CD4-positive, alpha-beta T cell (primary cell): ENCODE data around the gene RAP1A. TPM values are rescaled to one million over a fixed set of nuclear protein-coding genes. Genes with fewer than 3 reads are reported as not detected.

Experiments used
- ATAC-seq: fragments of 200-7000 bp; cut with Tn5 transposase; one replicate; pipeline ENCODE4 v1.10.0; 2022; ENCODE audit warnings: mild to moderate bottlenecking; ENCODE audit not compliant: poor library complexity
- CTCF ChIA-PET: fragments of 350-600 bp; sonication (Branson Sonifier 250); formaldehyde crosslinking; loops from one replicate; lab custom pipeline; 2021; ENCODE audit warnings: antibody characterized with exemption, inconsistent platforms; lab: Charles Lee
- POLR2A ChIA-PET: fragments of 350-600 bp; sonication (Branson Sonifier 250); formaldehyde crosslinking; loops from one replicate; lab custom pipeline; 2021; ENCODE audit warnings: antibody characterized with exemption, inconsistent platforms; lab: Charles Lee
- DNase-seq, 14 experiments: peaks; one replicate each; pipeline ENCODE4 v3.0.0-alpha.2; 2013 to 2020; ENCODE audit warnings: mixed read lengths in 2 of 14
- H3K27ac ChIP-seq, 2 donors: one replicate each; pipeline versions ENCODE4 v1.5.1 to v1.7.0; 2013; ENCODE audit warnings: low read length in 2 of 2, low read depth in 1 of 2, mild to moderate bottlenecking in 1 of 2
- H3K27me3 ChIP-seq, 2 experiments: 1 replicate in 1 of 2; 2 replicates in 1 of 2; pipeline versions ENCODE4 v1.6.1 to v1.7.0; 2013; ENCODE audit warnings: low read length in 2 of 2, control low read depth in 1 of 2, mild to moderate bottlenecking in 1 of 2, moderate library complexity in 1 of 2; ENCODE audit not compliant: insufficient read depth in 2 of 2, control insufficient read depth in 1 of 2
- H3K36me3 ChIP-seq: one replicate; pipeline ENCODE4 v1.6.1; 2013; ENCODE audit warnings: low read length, control low read depth; ENCODE audit not compliant: insufficient read depth
- H3K4me1 ChIP-seq: one replicate; pipeline ENCODE4 v1.6.1; 2013; ENCODE audit warnings: low read length, control low read depth; ENCODE audit not compliant: insufficient read depth
- H3K4me3 ChIP-seq: one replicate; pipeline ENCODE4 v1.5.1; 2013; ENCODE audit warnings: mild to moderate bottlenecking, low read length, moderate library complexity
- H3K9me3 ChIP-seq, 2 experiments: 1 replicate in 1 of 2; 2 replicates in 1 of 2; pipeline versions ENCODE4 v1.6.1 to v1.7.0; 2013; ENCODE audit warnings: low read length in 2 of 2, mild to moderate bottlenecking in 2 of 2, control low read depth in 1 of 2, moderate library complexity in 1 of 2; ENCODE audit not compliant: control insufficient read depth in 1 of 2, insufficient read depth in 1 of 2
- H3K27ac Mint-ChIP-seq: one replicate; pipeline ENCODE4 v1.8.0; 2020; ENCODE audit warnings: mixed read lengths
- H3K27me3 Mint-ChIP-seq: one replicate; pipeline ENCODE4 v1.8.0; 2021; ENCODE audit warnings: mixed read lengths
- H3K36me3 Mint-ChIP-seq: one replicate; pipeline ENCODE4 v1.8.0; 2021; ENCODE audit warnings: low read depth, mixed read lengths
- H3K4me1 Mint-ChIP-seq: one replicate; pipeline ENCODE4 v1.8.0; 2021; ENCODE audit warnings: low read depth, mixed read lengths
- H3K4me3 Mint-ChIP-seq: one replicate; pipeline ENCODE4 v1.8.0; 2020; ENCODE audit warnings: mild to moderate bottlenecking, mixed read lengths
- H3K9me3 Mint-ChIP-seq: one replicate; pipeline ENCODE4 v1.8.0; 2020; ENCODE audit warnings: mixed read lengths
- intact Hi-C, 2 experiments: fragments of 100-400 bp; cut with DNase I in 1 of 2; cut with micrococcal nuclease in 1 of 2; formaldehyde crosslinking; loops; one replicate each; pipeline versions ENCODE4 v1.15.1 to v1.9.0; 2023 to 2025; cut with DNase I, micrococcal nuclease
- total RNA-seq, 174 experiments: library from RNA in 2 of 174; stranded (reverse) in 2 of 174; gene quantifications; one replicate each; pipeline ENCODE4 v1.2.3 and lab custom pipeline; 2021 to 2026
- TF ChIP-seq, protein P1 (sequence below): fragments of 200-600 bp; IDR thresholded peaks from one replicate; pipeline ENCODE4 v1.8.0; 2022; ENCODE audit warnings: antibody characterized with exemption, mild to moderate bottlenecking

Gene RAP1A
- total RNA-seq, 2 experiments from 2014 or later = 63.8 to 67.1 TPM

DNA sequence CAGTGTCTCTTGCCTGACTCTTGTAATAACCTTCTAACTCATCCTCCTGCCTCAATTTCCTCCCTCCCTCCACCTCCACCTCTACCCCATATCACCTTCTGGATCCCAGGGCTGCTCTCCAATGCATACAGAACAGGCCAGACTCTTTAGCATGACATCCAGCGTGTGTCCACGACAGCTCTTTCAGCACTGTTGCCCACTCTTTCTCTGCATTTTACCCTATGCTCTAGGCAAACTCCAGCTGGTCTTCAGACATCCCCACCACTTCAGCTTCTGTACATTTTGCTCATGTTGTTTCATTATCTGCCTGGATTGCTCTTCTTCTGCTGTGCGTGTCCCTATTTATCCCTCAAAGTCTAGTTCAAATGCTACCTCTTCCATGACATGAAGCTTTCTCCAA lies 114.8 kb downstream of the RAP1A start:
- ATAC-seq (no peak), DNase-seq (no peak)
- Mint-ChIP-seq H3K4me1 (peaks cover 15% of the 10 kb centered on the region), H3K36me3 (no peaks in the 10 kb centered on the region), H3K4me3 (no peak overlapping the region), H3K27ac (no peak overlapping the region), H3K27me3 (peaks cover 5% of the 10 kb centered on the region), H3K9me3 (no peaks in the 10 kb centered on the region)
- CTCF ChIA-PET = no interaction called here
- POLR2A ChIA-PET = no interaction called here
- Histone ChIP-seq H3K27me3 (peaks cover 19 to 20% of the 10 kb centered on the region in 2 experiments), H3K9me3 (no peaks in the 10 kb centered on the region), H3K36me3 (no peaks in the 10 kb centered on the region), H3K4me3 (no peak overlapping the region), H3K27ac (no peak overlapping the region), H3K4me1 (peaks cover 24% of the 10 kb centered on the region)
- TF ChIP-seq, protein P1, sequence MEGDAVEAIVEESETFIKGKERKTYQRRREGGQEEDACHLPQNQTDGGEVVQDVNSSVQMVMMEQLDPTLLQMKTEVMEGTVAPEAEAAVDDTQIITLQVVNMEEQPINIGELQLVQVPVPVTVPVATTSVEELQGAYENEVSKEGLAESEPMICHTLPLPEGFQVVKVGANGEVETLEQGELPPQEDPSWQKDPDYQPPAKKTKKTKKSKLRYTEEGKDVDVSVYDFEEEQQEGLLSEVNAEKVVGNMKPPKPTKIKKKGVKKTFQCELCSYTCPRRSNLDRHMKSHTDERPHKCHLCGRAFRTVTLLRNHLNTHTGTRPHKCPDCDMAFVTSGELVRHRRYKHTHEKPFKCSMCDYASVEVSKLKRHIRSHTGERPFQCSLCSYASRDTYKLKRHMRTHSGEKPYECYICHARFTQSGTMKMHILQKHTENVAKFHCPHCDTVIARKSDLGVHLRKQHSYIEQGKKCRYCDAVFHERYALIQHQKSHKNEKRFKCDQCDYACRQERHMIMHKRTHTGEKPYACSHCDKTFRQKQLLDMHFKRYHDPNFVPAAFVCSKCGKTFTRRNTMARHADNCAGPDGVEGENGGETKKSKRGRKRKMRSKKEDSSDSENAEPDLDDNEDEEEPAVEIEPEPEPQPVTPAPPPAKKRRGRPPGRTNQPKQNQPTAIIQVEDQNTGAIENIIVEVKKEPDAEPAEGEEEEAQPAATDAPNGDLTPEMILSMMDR = no peak
- intact Hi-C loops = no loop called here

DNA sequence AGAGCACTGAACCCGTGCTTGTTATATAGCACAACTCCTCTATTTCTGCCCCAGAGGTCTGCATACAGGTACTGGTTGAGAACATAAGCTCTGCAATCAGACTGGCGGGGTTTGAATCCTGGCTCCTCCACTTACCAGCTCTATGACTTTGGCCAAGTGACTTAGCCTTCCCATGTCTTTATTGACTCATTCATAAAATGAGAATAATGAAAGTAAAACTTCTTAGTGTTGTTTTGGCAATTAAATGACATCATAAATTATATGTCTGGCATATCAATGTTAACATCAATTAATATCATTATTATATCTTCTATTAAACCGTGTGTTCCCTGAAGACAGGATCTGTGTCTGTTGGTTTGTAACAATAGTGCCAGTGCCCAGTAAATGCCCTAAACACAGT lies 115.3 kb downstream of the RAP1A start:
- TF ChIP-seq, protein P1 = no peak
- Mint-ChIP-seq H3K4me1 (peaks cover 18% of the 10 kb centered on the region), H3K27ac (no peak overlapping the region), H3K4me3 (no peak overlapping the region), H3K9me3 (no peaks in the 10 kb centered on the region), H3K36me3 (no peaks in the 10 kb centered on the region), H3K27me3 (peaks cover 8% of the 10 kb centered on the region)
- intact Hi-C loops = no loop called here
- Histone ChIP-seq H3K4me3 (no peak overlapping the region), H3K36me3 (no peaks in the 10 kb centered on the region), H3K27me3 (peaks cover 23 to 24% of the 10 kb centered on the region in 2 experiments), H3K4me1 (peaks cover 28% of the 10 kb centered on the region), H3K27ac (no peak overlapping the region), H3K9me3 (no peaks in the 10 kb centered on the region)
- ATAC-seq = no peak
- DNase-seq = no peak
- ChIA-PET CTCF (no interaction called here), POLR2A (no interaction called here)

DNA sequence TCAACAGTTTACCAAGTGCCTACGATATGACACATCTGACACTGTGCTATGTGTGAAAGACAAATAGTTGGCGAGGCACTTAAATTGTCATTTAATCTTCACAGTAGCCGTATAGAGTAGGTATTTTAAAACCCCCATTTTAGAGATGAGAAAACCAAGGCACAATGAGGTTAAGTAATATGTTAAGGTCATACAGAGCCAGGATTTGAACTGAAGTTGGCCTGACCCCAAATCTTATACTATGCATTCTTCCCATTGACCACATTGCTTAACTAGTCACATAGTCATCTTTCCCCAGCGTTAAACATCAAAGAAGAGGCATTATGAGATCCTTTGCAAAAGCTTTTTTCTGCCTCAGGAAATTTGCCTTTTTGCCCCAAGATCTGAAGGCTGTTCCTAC lies 115.7 kb downstream of the RAP1A start:
- POLR2A ChIA-PET = no interaction called here

More for the DNA sequence above, 115.7 kb downstream of the RAP1A start:
- peaks cover 33% of the 10 kb centered on the region for H3K4me1 ChIP-seq
- no peaks in the 10 kb centered on the region for H3K9me3 ChIP-seq
- DNase-seq (no peak), ATAC-seq (no peak)
- H3K27ac ChIP-seq = no peak overlapping the region
- Mint-ChIP-seq H3K4me1 (peaks cover 21% of the 10 kb centered on the region), H3K27ac (no peak overlapping the region), H3K4me3 (no peak overlapping the region), H3K36me3 (no peaks in the 10 kb centered on the region), H3K27me3 (peaks cover 13% of the 10 kb centered on the region), H3K9me3 (no peaks in the 10 kb centered on the region)
- H3K36me3 ChIP-seq = no peaks in the 10 kb centered on the region
- H3K27me3 ChIP-seq = peaks cover 24 to 27% of the 10 kb centered on the region in 2 experiments
- CTCF ChIA-PET = no interaction called here
- intact Hi-C loops = no loop called here
- TF ChIP-seq, protein P1 = no peak
- no peak overlapping the region for H3K4me3 ChIP-seq
